A549 (cell line): Measurements from ENCODE around the gene ANKRD10. TPM values are rescaled to one million over a fixed set of nuclear protein-coding genes. Genes with fewer than 3 reads are reported as not detected.
"Not testable (repeated sequence)": the region's sequence is repeated elsewhere in the genome, so short reads cannot be mapped to it uniquely, and the experiment has no call there.

Source experiments
- ATAC-seq, 2 experiments: fragments of 200-7000 bp in 1 of 2; fragments of >200 bp in 1 of 2; cut with Nextera tagmentation in 1 of 2; cut with Tn5 transposase in 1 of 2; 3 replicates each; pipeline versions ENCODE4 v1.8.0 to v1.9.1; 2018 to 2020; ENCODE audit warnings: mild to moderate bottlenecking in 1 of 2, moderate library complexity in 1 of 2
- CTCF ChIA-PET: fragments of 300-600 bp; sonication (Branson Sonifier 250); formaldehyde crosslinking; extraction: SDS; loops from one replicate; lab custom pipeline; 2021; ENCODE audit warnings: antibody characterized with exemption, inconsistent platforms; lab: Yijun Ruan, JAX
- POLR2A ChIA-PET: fragments of 350-600 bp; formaldehyde crosslinking; extraction: SDS; loops from one replicate; lab custom pipeline; 2021; ENCODE audit warnings: antibody characterized with exemption, inconsistent platforms; lab: Yijun Ruan, JAX
- DNase-seq, 2 experiments: peaks; one replicate each; pipeline versions ENCODE4 v3.0.0 to v3.0.0-alpha.2; 2011 to 2016; ENCODE audit warnings: low read depth in 1 of 2, low spot score in 1 of 2
- FAIRE-seq: peaks from 2 replicates; lab custom pipeline; 2011; peaks lifted over from hg19 to GRCh38; lab: Jason Lieb, UNC
- H3K27ac ChIP-seq, 2 experiments: fragments of >200 bp; sonication (Bioruptor Twin); formaldehyde crosslinking; 3 replicates each; pipeline ENCODE4 v1.5.1; 2016 to 2017
- H3K4me1 ChIP-seq: fragments of >200 bp; sonication (Bioruptor Twin); formaldehyde crosslinking; 3 replicates; pipeline ENCODE4 v1.6.1; 2016
- H3K4me2 ChIP-seq: fragments of >200 bp; sonication (Bioruptor Twin); formaldehyde crosslinking; 3 replicates; pipeline ENCODE4 v1.6.1; 2016
- H3K4me3 ChIP-seq: fragments of >200 bp; sonication (Bioruptor Twin); formaldehyde crosslinking; 3 replicates; pipeline ENCODE4 v1.5.1; 2016
- H3K9me3 ChIP-seq: fragments of >200 bp; sonication (Bioruptor Twin); formaldehyde crosslinking; 3 replicates; pipeline ENCODE4 v1.6.1; 2016
- BCL3 ChIP-seq: fragments of >200 bp; sonication (Bioruptor Twin); formaldehyde crosslinking; IDR thresholded peaks from 3 replicates; pipeline ENCODE4 v1.6.1; 2016
- CHD4 ChIP-seq: fragments of 200-600 bp; sonication (generic); IDR thresholded peaks from 2 replicates; pipeline ENCODE4 v1.6.1; 2016; ENCODE audit warnings: antibody characterized with exemption, mild to moderate bottlenecking, borderline replicate concordance
- CTCF ChIP-seq: fragments of >200 bp; sonication (Bioruptor Twin); formaldehyde crosslinking; IDR thresholded peaks from 3 replicates; pipeline ENCODE4 v1.5.1; 2016
- E2F6 ChIP-seq: IDR thresholded peaks from 2 replicates; pipeline ENCODE4 v1.6.1; 2012; ENCODE audit warnings: low read depth, borderline replicate concordance
- EHF ChIP-seq: fragments of 250-450 bp; sonication (Bioruptor Pico); IDR thresholded peaks from 2 replicates; pipeline ENCODE4 v1.5.0; 2020; ENCODE audit warnings: mild to moderate bottlenecking
- EP300 ChIP-seq, 2 experiments: fragments of >200 bp; sonication (Bioruptor Twin); formaldehyde crosslinking; IDR thresholded peaks; 2 replicates in 1 of 2; 3 replicates in 1 of 2; pipeline ENCODE4 v1.6.1; 2016 to 2017
- FOXS1 ChIP-seq: fragments of 250-450 bp; sonication (Bioruptor Pico); IDR thresholded peaks from 2 replicates; pipeline ENCODE4 v1.5.0; 2020; ENCODE audit warnings: mild to moderate bottlenecking, moderate library complexity
- GATA3 ChIP-seq: IDR thresholded peaks from 2 replicates; pipeline ENCODE4 v1.6.1; 2012; ENCODE audit warnings: borderline replicate concordance
- HOXB13 ChIP-seq: fragments of 250-450 bp; sonication (Bioruptor Pico); IDR thresholded peaks from 2 replicates; pipeline ENCODE4 v1.5.0; 2020; ENCODE audit warnings: low read depth, mild to moderate bottlenecking, moderate library complexity
- JUN ChIP-seq, 2 experiments: fragments of >200 bp; sonication (Bioruptor Twin); formaldehyde crosslinking; IDR thresholded peaks; 2 replicates in 1 of 2; 3 replicates in 1 of 2; pipeline ENCODE4 v1.6.1; 2016 to 2017
- KDM1A ChIP-seq: fragments of 200-600 bp; sonication (generic); IDR thresholded peaks from 2 replicates; pipeline ENCODE4 v1.6.1; 2016; ENCODE audit warnings: low read depth, mild to moderate bottlenecking
- MAX ChIP-seq: IDR thresholded peaks from 2 replicates; pipeline ENCODE4 v1.6.1; 2012
- NFE2L2 ChIP-seq: fragments of 150-350 bp; conservative IDR thresholded peaks from 2 replicates; pipeline ENCODE4 v1.6.1; 2014; ENCODE audit warnings: low read length
- RAD21 ChIP-seq, 2 experiments: fragments of >200 bp in 1 of 2; sonication (Bioruptor Twin) in 1 of 2; formaldehyde crosslinking in 1 of 2; IDR thresholded peaks in 1 of 2; conservative IDR thresholded peaks in 1 of 2; 2 replicates in 1 of 2; 3 replicates in 1 of 2; pipeline ENCODE4 v1.6.1; 2012 to 2018; ENCODE audit warnings: inconsistent platforms in 1 of 2
- RARB ChIP-seq: fragments of 250-450 bp; sonication (Bioruptor Pico); IDR thresholded peaks from 2 replicates; pipeline ENCODE4 v1.8.0; 2021; ENCODE audit warnings: mild to moderate bottlenecking, moderate library complexity
- RFX5 ChIP-seq: fragments of 450-650 bp; IDR thresholded peaks from 2 replicates; pipeline ENCODE4 v1.7.1; 2014; ENCODE audit warnings: antibody characterized with exemption, mild to moderate bottlenecking, moderate library complexity
- TFCP2L1 ChIP-seq: fragments of 250-450 bp; sonication (Bioruptor Pico); IDR thresholded peaks from 2 replicates; pipeline ENCODE4 v1.5.0; 2021; ENCODE audit warnings: mild to moderate bottlenecking
- ZFP36 ChIP-seq: fragments of 450-650 bp; IDR thresholded peaks from 2 replicates; pipeline ENCODE4 v1.6.1; 2014; ENCODE audit warnings: borderline replicate concordance; ENCODE audit not compliant: partially characterized antibody
- ZNF302 ChIP-seq: fragments of 250-450 bp; sonication (Bioruptor Pico); IDR thresholded peaks from 2 replicates; pipeline ENCODE4 v1.9.0; 2021; ENCODE audit warnings: inconsistent platforms, mild to moderate bottlenecking, moderate library complexity
- WGBS: methylation state at CpG from one replicate; pipeline ENCODE4 v1.1.6; 2017; ENCODE audit errors: missing lambda C conversion rate; 5-methylcytosine and 5-hydroxymethylcytosine counted together
- polyA plus RNA-seq, 4 experiments: library from polyadenylated mRNA; depleted of rRNA in 3 of 4; stranded (reverse); fragments of >200 nt; fragmentation: RNase III in 1 of 4; extraction: RNeasy Plus Mini Kit Qiagen cat#74134 plus additional on column Dnase treatment in 1 of 4; gene quantifications; 2 replicates in 3 of 4; 3 replicates in 1 of 4; pipeline ENCODE4 v1.2.3, GENCODE V29; 2011 to 2017

The ANKRD10 gene
- polyA plus RNA-seq, 2 of the 4 experiments (the other 2 are of a cell fraction) = 32.1 to 66.0 TPM

- H3K4me3 ChIP-seq = no peak overlapping the region
- H3K27ac ChIP-seq = no peak overlapping the region
- TF ChIP-seq JUN (IDR thresholded peaks at IDR 0.05) (no peak), FOXS1 (CRISPR knock-in tag) (no peak), ZNF302 (CRISPR knock-in tag) (no peak), RFX5 (no peak), GATA3 (no peak), KDM1A (no peak), NFE2L2 (no peak), E2F6 (no peak), RARB (CRISPR knock-in tag) (no peak), EHF (no peak), MAX (no peak), HOXB13 (CRISPR knock-in tag) (no peak), RAD21 (conservative IDR thresholded peaks at IDR 0.05 in 1 of 2, IDR thresholded peaks at IDR 0.05 in 1 of 2) (no peak), TFCP2L1 (CRISPR knock-in tag) (no peak), BCL3 (no peak)
- TF ChIP-seq, all 56 proteins: peak for 0
- H3K4me1 ChIP-seq = peaks cover 19% of the 10 kb centered on the region; the same call in 2 of the 3 replicates
- no peak overlapping the region for H3K4me2 ChIP-seq
- no peak for FAIRE-seq
- WGBS = 96% methylated on average over 8 of the region's 12 CpGs
- CTCF ChIA-PET = interaction anchor here (1.2 kb wide), 1 partner anchor 10 kb away, joined by 4 read pairs; no protein-coding TSS in a partner anchor
- POLR2A ChIA-PET = no interaction called here
- DNase-seq = no peak
- no peak for ATAC-seq
- no peaks in the 10 kb centered on the region for H3K9me3 ChIP-seq
Measured at GRCh38 chr13:110953416-110953815, 38.5 kb upstream of the ANKRD10 start.

- CTCF ChIA-PET = interaction anchor here (2.0 kb wide), 1 partner anchor 37 kb away, joined by 5 read pairs; no protein-coding TSS in a partner anchor
- H3K9me3 ChIP-seq, H3K27ac ChIP-seq, POLR2A ChIA-PET, FAIRE-seq, DNase-seq, H3K4me2 ChIP-seq, H3K4me3 ChIP-seq, ATAC-seq: not testable (repeated sequence)
- 69% methylated on average over 2 of the region's 6 CpGs for WGBS
- H3K4me1 ChIP-seq = peaks cover 12% of the 10 kb centered on the region; the same call in 2 of the 3 replicates
Measured at GRCh38 chr13:110952135-110952534, 37.3 kb upstream of the ANKRD10 start.

- CTCF ChIA-PET = interaction anchor here (2.0 kb wide), 1 partner anchor 35 kb away, joined by 5 read pairs; no protein-coding TSS in a partner anchor
- FAIRE-seq = no peak
Measured at GRCh38 chr13:110950819-110951570, 36.1 kb upstream of the ANKRD10 start.

More at GRCh38 chr13:110950819-110951570, 36.1 kb upstream of the ANKRD10 start:
- 69% methylated on average over 6 of the region's 8 CpGs for WGBS
- POLR2A ChIA-PET = no interaction called here
- H3K9me3 ChIP-seq = no peaks in the 10 kb centered on the region
- ATAC-seq = no peak
- peaks cover 12% of the 10 kb centered on the region; the same call in 2 of the 3 replicates for H3K4me1 ChIP-seq
- no peak for DNase-seq
- no peak overlapping the region for H3K4me2 ChIP-seq
- H3K4me3 ChIP-seq = no peak overlapping the region
- TF ChIP-seq EP300 (IDR thresholded peaks at IDR 0.05) (no peak), CTCF (no peak), RAD21 (conservative IDR thresholded peaks at IDR 0.05 in 1 of 2, IDR thresholded peaks at IDR 0.05 in 1 of 2) (no peak), ZFP36 (no peak), CHD4 (no peak)
- no peak overlapping the region for H3K27ac ChIP-seq
